Subcutaneous adipose tissue (tissue), 4 donors: Measurements from ENCODE around the gene BTN3A1. TPM values are rescaled to one million over a fixed set of nuclear protein-coding genes. Genes with fewer than 3 reads are reported as not detected.

ENCODE experiments used
- total RNA-seq, 4 donors: library from RNA; depleted of rRNA; stranded (reverse); fragments of >200 nt; gene quantifications; one replicate each; pipeline ENCODE4 v1.1.0, GENCODE V29; 2016
- TF ChIP-seq, protein P1 (sequence below): fragments of 450-650 bp; IDR thresholded peaks from one replicate; pipeline ENCODE4 v1.5.1; 2016; ENCODE audit warnings: low read depth, mild to moderate bottlenecking, control low read depth, antibody characterized with exemption, moderate library complexity

Gene BTN3A1
- total RNA-seq, 4 donors from 2014 or later: 9.6 to 25.2 (median 16.5) TPM

DNA sequence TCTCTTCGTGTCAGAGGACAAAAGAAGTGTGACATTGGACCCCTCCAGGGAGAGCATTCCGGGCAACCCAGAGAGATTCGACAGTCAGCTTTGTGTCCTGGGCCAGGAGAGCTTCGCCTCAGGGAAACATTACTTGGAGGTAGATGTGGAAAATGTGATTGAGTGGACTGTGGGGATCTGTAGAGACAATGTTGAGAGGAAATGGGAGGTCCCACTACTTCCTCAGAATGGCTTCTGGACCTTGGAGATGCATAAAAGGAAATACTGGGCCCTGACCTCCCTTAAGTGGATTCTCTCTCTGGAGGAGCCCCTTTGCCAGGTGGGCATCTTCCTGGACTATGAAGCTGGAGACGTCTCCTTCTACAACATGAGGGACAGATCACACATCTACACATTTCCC lies 28.7 kb downstream of the BTN3A1 start:
- TF ChIP-seq, protein P1, sequence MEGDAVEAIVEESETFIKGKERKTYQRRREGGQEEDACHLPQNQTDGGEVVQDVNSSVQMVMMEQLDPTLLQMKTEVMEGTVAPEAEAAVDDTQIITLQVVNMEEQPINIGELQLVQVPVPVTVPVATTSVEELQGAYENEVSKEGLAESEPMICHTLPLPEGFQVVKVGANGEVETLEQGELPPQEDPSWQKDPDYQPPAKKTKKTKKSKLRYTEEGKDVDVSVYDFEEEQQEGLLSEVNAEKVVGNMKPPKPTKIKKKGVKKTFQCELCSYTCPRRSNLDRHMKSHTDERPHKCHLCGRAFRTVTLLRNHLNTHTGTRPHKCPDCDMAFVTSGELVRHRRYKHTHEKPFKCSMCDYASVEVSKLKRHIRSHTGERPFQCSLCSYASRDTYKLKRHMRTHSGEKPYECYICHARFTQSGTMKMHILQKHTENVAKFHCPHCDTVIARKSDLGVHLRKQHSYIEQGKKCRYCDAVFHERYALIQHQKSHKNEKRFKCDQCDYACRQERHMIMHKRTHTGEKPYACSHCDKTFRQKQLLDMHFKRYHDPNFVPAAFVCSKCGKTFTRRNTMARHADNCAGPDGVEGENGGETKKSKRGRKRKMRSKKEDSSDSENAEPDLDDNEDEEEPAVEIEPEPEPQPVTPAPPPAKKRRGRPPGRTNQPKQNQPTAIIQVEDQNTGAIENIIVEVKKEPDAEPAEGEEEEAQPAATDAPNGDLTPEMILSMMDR: no peak

DNA sequence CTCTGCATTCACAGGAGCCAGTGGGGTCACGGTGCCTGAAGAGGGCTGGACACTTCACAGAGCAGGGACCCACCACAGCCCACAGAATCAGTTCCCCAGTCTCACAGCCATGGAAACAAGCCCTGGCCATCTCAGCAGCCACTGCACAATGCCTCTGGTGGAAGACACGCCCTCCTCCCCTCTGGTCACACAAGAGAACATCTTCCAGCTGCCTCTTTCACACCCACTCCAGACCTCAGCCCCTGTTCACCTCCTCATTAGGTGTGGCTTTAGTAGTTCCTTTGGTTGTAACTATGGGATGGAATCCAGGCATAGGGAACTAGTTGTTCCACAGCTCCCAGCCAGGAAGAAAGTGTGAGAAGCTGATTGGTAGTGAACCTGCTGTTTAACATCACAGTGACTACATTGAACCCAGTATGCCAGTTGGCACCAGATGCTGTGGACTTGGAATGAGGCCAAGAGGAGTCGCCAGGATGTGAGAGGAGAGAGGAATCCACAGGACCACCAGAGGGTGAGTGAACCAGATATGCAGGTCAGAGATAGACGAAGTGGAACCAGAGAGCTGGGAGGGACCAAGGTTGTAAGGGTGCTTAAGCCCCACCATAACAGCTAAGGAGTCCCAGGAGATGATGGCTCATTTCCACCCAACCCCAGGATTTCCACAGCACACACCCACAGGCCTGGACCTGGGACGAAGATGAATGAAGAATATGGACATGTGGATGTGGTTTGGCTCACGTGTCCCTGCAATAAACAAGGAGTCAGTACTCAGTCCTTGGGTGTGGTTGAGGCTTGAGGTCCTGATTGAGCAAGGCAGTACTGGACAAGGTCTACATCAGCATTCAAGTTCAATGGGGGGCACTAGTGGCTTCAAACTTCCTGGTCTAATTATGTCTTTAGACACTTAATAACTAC lies 29.4 kb downstream of the BTN3A1 start:
- TF ChIP-seq, protein P1: no peak

DNA sequence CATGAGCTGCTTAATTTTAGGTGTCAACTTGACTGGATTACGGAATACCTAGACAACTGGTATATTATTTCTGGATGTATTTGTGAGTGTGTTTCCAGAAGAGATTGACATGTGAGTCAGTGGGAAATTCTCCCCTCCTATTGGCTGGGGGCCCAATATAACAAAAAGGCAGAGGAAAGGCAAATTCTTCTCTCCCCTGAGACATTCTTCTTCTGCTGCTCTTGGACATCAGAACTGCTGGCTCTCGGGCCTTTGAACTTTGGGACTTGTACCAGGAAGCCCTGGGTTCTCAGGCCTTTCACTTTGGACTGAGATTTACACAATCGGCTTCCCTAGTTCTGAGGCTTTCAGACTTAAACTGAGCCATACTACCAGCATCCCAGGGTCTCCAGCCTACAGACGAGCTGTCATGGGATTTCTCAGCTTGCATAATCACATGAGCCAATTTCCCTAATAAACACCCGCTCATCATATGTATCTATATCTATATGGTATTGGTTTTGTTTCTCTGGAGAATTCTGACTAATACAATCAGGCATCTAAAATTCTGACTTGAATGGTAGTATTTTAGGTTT lies 30.6 kb downstream of the BTN3A1 start:
- TF ChIP-seq, protein P1: no peak

DNA sequence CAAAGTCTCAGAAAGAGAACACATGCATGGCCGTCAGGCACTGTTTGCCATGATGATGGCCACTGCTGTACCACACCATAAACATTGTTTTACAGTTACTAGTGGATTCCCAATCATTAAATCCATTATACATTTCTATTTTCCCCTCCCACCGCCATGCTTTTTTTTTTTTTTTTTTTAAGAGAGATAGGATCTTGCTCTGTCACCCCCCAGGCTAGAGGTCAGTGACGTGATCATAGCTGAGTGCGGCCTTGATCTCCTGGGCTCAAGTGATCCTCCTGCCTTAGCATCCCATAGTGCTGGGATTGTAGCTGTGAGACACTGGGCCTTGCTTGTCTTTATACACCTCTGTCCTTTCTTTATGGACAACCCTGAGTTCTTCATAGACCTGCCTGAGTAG lies 33.9 kb downstream of the BTN3A1 start:
- TF ChIP-seq, protein P1: no peak

DNA sequence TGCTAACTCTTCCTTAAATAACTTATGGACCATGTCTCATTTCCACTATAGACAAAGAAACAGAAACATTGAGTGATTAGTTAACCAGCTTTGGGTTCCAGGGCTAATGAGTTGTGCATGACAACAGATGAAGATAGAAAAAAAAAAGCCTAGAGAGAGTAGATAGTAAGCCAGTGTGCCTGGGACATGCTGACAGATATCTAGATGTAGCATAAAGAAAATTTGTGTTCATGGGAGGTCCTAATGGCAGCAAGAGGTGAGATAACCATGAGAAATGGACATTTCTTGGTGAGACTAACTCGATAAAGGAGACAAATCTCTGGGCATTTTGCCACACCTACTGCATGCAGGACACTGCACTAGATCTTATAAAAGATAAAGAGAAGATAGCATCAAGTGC lies 35.5 kb downstream of the BTN3A1 start:
- TF ChIP-seq, protein P1: no peak

DNA sequence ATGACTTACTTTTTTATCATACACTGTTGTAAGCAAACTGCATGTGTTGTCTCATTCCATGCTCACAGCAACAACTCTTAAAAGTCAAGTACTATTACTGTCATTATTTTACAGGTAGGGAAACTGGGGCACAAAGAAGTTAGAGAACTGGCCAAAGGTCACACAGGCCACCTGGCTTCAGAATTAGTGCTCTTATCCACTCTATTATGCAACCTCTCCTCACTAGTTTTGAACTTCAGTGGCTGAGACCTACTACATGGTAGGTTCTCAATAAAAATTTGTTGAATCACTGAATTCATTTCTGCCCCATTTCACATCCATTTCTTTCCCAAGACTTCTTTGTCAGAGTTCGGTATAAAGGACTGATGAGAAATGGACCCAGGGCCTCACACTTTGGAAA lies 35.9 kb downstream of the BTN3A1 start:
- TF ChIP-seq, protein P1: no peak
